GM19452 (cell line): Measurements from ENCODE around the gene GRIK1.

ENCODE experiments used
- ATAC-seq: cut with Tn5 transposase; IDR thresholded peaks from one replicate; pipeline ENCODE4 v1.9.1; 2021; ENCODE audit not compliant: unreplicated experiment

GRIK1 gene

GRCh38 chr21:29829564-29830275 lies 110.1 kb downstream of the GRIK1 start:
- no peak for ATAC-seq

GRCh38 chr21:29827647-29828046 lies 112.1 kb downstream of the GRIK1 start:
- no peak for ATAC-seq

- no peak for ATAC-seq
Measured at GRCh38 chr21:29827236-29827635, 112.6 kb downstream of the GRIK1 start.

- no peak for ATAC-seq
Measured at GRCh38 chr21:29826386-29826785, 113.4 kb downstream of the GRIK1 start.

GRCh38 chr21:29825936-29826335 lies 113.9 kb downstream of the GRIK1 start:
- no peak for ATAC-seq

- ATAC-seq: no peak
Measured at GRCh38 chr21:29825345-29825744, 114.5 kb downstream of the GRIK1 start.

- ATAC-seq: no peak
Measured at GRCh38 chr21:29822064-29822463, 117.7 kb downstream of the GRIK1 start.

GRCh38 chr21:29821230-29821629 lies 118.6 kb downstream of the GRIK1 start:
- no peak for ATAC-seq

GRCh38 chr21:29819675-29820326 lies 120.0 kb downstream of the GRIK1 start:
- ATAC-seq: no peak

- ATAC-seq: no peak
Measured at GRCh38 chr21:29818383-29818921, 121.3 kb downstream of the GRIK1 start.

GRCh38 chr21:29817450-29817849 lies 122.3 kb downstream of the GRIK1 start:
- no peak for ATAC-seq

GRCh38 chr21:29812947-29813346 lies 126.8 kb downstream of the GRIK1 start:
- no peak for ATAC-seq

- no peak for ATAC-seq
Measured at GRCh38 chr21:29810871-29811270, 128.9 kb downstream of the GRIK1 start.

- ATAC-seq: no peak
Measured at GRCh38 chr21:29808153-29808552, 131.6 kb downstream of the GRIK1 start.

- ATAC-seq: no peak
Measured at GRCh38 chr21:29805105-29805504, 134.7 kb downstream of the GRIK1 start.

GRCh38 chr21:29803191-29803590 lies 136.6 kb downstream of the GRIK1 start:
- no peak for ATAC-seq

GRCh38 chr21:29801122-29801521 lies 138.7 kb downstream of the GRIK1 start:
- no peak for ATAC-seq

GRCh38 chr21:29800056-29800455 lies 139.7 kb downstream of the GRIK1 start:
- ATAC-seq: no peak

GRCh38 chr21:29798840-29799239 lies 141.0 kb downstream of the GRIK1 start:
- no peak for ATAC-seq

- ATAC-seq: no peak
Measured at GRCh38 chr21:29797155-29797554, 142.6 kb downstream of the GRIK1 start.

- no peak for ATAC-seq
Measured at GRCh38 chr21:29793712-29794111, 146.1 kb downstream of the GRIK1 start.

GRCh38 chr21:29789393-29789792 lies 150.4 kb downstream of the GRIK1 start:
- ATAC-seq: no peak
